Fibroblast of villous mesenchyme (primary cell): ENCODE data around the gene VASH2. TPM values are rescaled to one million over a fixed set of nuclear protein-coding genes. Genes with fewer than 3 reads are reported as not detected.
"Not testable (repeated sequence)": the region's sequence is repeated elsewhere in the genome, so short reads cannot be mapped to it uniquely, and the experiment has no call there.

ENCODE experiments used
- DNase-seq: peaks from one replicate; pipeline ENCODE4 v3.0.0-alpha.2; 2010; ENCODE audit warnings: low read depth
- H3K4me3 ChIP-seq: 2 replicates; pipeline ENCODE4 v1.5.1; 2011; ENCODE audit warnings: low read depth, mild to moderate bottlenecking, low read length
- total RNA-seq: library from RNA; depleted of rRNA; stranded (reverse); fragments of >200 nt; gene quantifications from 2 replicates; pipeline ENCODE4 v1.2.3, GENCODE V29; 2012
- TF ChIP-seq, protein P1 (sequence below): IDR thresholded peaks from 2 replicates; pipeline ENCODE4 v1.5.1; 2012; ENCODE audit warnings: low read depth, mild to moderate bottlenecking, low read length; ENCODE audit not compliant: insufficient read depth

Gene VASH2
- total RNA-seq, 1 donor, result 0.43 TPM

DNA sequence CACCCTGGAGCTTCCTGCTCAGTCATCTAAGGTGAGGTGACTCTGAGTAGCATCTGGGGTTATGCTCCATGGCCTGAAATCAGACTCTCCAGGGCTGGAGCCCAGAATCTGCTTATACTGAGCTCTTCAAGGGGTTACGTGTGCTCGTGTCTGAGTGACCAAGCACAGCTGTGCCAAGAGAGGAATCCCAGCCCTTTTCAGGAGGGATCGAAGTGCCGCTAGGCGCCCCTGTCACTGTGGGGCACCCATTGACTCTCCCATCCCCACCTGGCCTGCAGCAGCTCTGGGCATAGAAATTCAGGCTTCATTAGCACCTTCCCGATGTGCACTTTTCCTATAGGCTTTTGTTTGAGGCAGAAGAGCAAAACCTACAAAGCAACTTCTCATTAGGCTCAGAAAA, 13.8 kb downstream of the VASH2 start:
- no peak overlapping the region for H3K4me3 ChIP-seq
- TF ChIP-seq, protein P1, sequence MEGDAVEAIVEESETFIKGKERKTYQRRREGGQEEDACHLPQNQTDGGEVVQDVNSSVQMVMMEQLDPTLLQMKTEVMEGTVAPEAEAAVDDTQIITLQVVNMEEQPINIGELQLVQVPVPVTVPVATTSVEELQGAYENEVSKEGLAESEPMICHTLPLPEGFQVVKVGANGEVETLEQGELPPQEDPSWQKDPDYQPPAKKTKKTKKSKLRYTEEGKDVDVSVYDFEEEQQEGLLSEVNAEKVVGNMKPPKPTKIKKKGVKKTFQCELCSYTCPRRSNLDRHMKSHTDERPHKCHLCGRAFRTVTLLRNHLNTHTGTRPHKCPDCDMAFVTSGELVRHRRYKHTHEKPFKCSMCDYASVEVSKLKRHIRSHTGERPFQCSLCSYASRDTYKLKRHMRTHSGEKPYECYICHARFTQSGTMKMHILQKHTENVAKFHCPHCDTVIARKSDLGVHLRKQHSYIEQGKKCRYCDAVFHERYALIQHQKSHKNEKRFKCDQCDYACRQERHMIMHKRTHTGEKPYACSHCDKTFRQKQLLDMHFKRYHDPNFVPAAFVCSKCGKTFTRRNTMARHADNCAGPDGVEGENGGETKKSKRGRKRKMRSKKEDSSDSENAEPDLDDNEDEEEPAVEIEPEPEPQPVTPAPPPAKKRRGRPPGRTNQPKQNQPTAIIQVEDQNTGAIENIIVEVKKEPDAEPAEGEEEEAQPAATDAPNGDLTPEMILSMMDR, result no peak
- DNase-seq, result no peak

DNA sequence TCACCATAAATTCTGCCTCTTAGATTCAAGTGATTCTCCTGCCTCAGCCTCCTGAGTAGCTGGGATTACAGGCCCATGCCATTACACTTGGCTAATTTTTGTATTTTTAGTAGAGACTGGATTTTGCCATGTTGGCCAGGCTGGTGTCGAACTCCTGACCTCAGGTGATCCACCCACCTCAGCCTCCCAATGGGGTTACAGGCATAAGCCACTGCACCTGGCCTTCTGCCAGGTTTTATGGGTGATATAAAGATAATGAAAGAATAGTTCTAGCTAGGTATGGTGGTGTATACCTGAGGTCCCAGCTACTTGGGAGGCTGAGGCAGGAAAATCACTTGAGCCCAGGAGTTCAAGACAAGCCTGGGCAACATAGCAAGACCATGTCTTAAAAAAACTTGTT, 14.7 kb downstream of the VASH2 start:
- DNase-seq, H3K4me3 ChIP-seq: not testable (repeated sequence)

DNA sequence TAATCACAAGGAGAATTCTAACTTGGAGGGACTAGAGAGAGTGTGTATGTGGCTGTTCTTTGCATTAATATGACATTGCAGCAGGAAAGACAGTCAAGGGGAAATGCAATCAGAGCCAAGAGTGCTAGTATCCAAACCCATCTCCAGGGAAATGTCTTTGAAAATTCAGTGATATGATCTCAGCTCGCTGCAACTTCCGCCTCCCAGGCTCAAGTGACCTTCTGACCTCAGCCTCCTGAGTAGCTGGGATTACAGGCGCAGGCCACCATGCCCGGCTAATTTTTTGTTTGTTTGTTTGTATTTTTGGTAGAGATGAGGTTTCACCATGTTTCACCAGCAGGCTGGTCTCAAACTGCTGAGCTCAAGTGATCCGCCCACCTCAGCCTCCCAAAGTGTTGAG, 16.3 kb downstream of the VASH2 start:
- H3K4me3 ChIP-seq, result no peak overlapping the region
- TF ChIP-seq, protein P1, result no peak
- DNase-seq, result no peak

DNA sequence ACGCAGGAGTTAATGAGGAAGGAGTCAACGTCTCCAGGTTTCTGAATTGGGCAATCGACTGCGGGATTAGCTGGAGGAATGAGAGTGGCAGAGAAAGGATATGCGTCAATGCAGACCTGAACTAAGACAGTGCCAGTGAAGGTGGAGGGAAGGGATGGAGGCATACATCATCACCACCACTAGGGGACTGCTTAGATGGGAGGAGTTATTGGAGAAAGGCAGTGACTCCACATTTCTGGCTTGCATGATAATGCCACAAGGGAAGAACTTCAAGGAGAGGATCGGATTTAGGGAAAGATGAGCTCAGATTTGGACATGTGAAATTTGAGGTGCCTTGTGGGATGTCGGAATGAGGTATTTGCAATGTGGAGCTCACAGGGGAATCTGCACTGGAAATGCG, 17.5 kb downstream of the VASH2 start:
- peak; percentile 30 for DNase-seq
- no peak overlapping the region for H3K4me3 ChIP-seq
- TF ChIP-seq, protein P1, result peak; percentile 67

DNA sequence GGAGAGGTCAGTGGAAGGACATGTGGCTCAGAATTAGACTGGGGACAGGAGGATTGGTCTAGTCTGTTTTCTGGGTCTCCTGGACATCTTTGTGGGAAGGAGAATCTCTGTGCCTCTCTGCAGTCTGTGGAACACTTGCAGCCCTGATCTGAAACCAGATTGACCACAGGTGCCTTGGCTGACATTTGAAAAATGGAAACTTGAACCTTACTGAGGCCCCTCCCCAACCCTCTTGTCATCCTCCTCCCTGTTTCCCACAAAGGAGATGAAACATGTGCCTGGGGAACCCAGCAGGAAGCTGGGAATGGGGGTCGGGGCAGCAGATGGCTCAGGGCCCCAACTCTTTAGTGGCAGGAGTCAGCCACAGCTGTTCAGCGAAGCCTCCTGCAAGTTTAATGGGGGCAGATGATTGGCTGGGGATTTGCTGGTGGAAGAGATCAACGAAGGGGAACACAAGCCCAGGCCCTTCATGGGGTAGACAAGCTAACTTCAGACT, 18.1 kb downstream of the VASH2 start:
- DNase-seq, result no peak
- TF ChIP-seq, protein P1, result no peak
- no peak overlapping the region for H3K4me3 ChIP-seq

DNA sequence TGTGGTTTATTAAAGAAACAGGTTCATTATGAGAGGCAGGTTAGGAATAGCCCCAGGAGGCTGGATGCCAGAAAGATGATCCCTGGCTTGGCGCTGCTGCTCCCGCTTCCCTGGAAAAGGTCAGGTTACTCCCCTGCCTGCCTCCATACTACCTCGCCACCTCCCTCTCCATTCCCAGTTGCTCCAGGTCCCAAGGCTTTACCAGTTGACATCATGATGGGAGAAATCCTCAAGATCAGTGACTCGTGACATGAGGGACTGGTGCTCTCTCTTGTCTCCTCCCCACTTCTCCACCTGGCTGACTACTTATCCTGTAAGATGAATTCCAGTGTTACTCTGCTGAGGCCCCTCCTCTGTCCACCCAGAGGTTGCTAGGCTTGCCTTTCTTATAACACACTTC, 19.7 kb downstream of the VASH2 start:
- H3K4me3 ChIP-seq, result no peak overlapping the region
- TF ChIP-seq, protein P1, result no peak
- DNase-seq, result no peak

DNA sequence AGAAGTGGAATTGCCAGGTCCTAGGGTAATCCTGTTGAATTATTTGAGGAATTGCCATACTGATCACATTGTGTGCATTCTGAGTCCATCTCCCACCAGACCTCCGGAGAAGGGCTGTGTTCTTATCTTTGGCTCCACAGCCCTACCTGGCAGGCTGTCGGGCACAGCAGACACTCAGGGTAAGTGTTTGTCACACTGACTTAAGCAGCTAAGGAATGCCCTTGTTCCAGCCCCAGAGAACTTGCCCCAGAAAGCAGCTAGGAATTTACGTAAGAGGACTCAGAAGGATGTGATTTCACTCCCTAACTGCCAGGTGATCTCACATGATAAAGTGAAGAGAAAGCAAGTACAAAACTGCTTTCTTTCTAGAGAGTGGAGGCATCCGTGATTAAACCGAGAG, 21.0 kb downstream of the VASH2 start:
- DNase-seq, result no peak
- H3K4me3 ChIP-seq, result no peak overlapping the region
- TF ChIP-seq, protein P1, result no peak
